ENCODE data around the gene GLIS1.

Gene GLIS1

GRCh38 chr1:53548031-53548491 is 190.9 kb downstream of the GLIS1 start:
- DNase-seq (ENCODE audit: low spot score) = no peak

- no peak for DNase-seq (ENCODE audit: low spot score)
Observed at GRCh38 chr1:53547231-53547790, 191.7 kb downstream of the GLIS1 start.

GRCh38 chr1:53546409-53547155 is 192.4 kb downstream of the GLIS1 start:
- no peak for DNase-seq (ENCODE audit: low spot score)

GRCh38 chr1:53545663-53546408 is 193.1 kb downstream of the GLIS1 start:
- DNase-seq (ENCODE audit: low spot score) = no peak

GRCh38 chr1:53544728-53545515 is 194.0 kb downstream of the GLIS1 start:
- no peak for DNase-seq (ENCODE audit: low spot score)

GRCh38 chr1:53543778-53544695 is 194.9 kb downstream of the GLIS1 start:
- DNase-seq (ENCODE audit: low spot score) = no peak

GRCh38 chr1:53543130-53543777 is 195.7 kb downstream of the GLIS1 start:
- DNase-seq (ENCODE audit: low spot score) = no peak

- DNase-seq (ENCODE audit: low spot score) = no peak
Observed at GRCh38 chr1:53542551-53542950, 196.4 kb downstream of the GLIS1 start.

GRCh38 chr1:53541761-53542550 is 197.0 kb downstream of the GLIS1 start:
- DNase-seq (ENCODE audit: low spot score) = no peak

- no peak for DNase-seq (ENCODE audit: low spot score)
Observed at GRCh38 chr1:53541263-53541625, 197.7 kb downstream of the GLIS1 start.

- no peak for DNase-seq (ENCODE audit: low spot score)
Observed at GRCh38 chr1:53540604-53541262, 198.2 kb downstream of the GLIS1 start.

- DNase-seq (ENCODE audit: low spot score) = no peak
Observed at GRCh38 chr1:53539711-53540603, 199.0 kb downstream of the GLIS1 start.

- no peak for DNase-seq (ENCODE audit: low spot score)
Observed at GRCh38 chr1:53539226-53539625, 199.7 kb downstream of the GLIS1 start.

- DNase-seq (ENCODE audit: low spot score) = no peak
Observed at GRCh38 chr1:53536606-53537005, 202.4 kb downstream of the GLIS1 start.

- DNase-seq (ENCODE audit: low spot score) = no peak
Observed at GRCh38 chr1:53535846-53536245, 203.1 kb downstream of the GLIS1 start.

GRCh38 chr1:53535226-53535625 is 203.7 kb downstream of the GLIS1 start:
- DNase-seq (ENCODE audit: low spot score) = no peak

- DNase-seq (ENCODE audit: low spot score) = no peak
Observed at GRCh38 chr1:53532912-53533311, 206.1 kb downstream of the GLIS1 start.

GRCh38 chr1:53532377-53532776 is 206.6 kb downstream of the GLIS1 start:
- DNase-seq (ENCODE audit: low spot score) = no peak
